ENCODE data around the gene DEFB129. TPM values are rescaled to one million over a fixed set of nuclear protein-coding genes. Genes with fewer than 3 reads are reported as not detected.
"Not testable (repeated sequence)": the region's sequence is repeated elsewhere in the genome, so short reads cannot be mapped to it uniquely, and the experiment has no call there.

The DEFB129 gene
- total RNA-seq, 1 donor from 2014 or later: not detected

GRCh38 chr20:237929-238328 lies 10.9 kb downstream of the DEFB129 start:
- no peak for ATAC-seq (ENCODE audit: poor library complexity)

DNA sequence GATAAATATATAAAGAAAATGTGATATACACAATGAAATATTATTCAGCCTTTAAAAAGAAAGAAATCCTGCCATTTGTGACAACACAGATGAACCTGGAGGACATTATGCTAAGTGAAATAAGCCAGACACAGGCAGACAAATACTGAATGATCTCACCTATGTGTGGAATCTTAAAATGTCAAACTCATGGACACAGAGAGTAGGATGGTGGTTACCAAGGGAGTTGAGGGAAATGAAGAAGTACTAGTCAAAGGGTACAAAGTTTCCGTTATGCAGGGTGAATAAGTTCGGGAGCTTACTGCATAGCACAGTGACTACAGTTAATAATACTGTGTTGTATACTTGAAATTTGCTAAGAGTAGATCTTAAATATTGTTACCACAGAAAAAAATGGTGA lies 15.8 kb downstream of the DEFB129 start:
- intact Hi-C loops (cut with DNase I): no loop called here
- ATAC-seq (ENCODE audit: poor library complexity): no peak
- no peak for DNase-seq

More at GRCh38 chr20:237929-238328, 10.9 kb downstream of the DEFB129 start:
- no peak for DNase-seq
- intact Hi-C loops (cut with DNase I): no loop called here

DNA sequence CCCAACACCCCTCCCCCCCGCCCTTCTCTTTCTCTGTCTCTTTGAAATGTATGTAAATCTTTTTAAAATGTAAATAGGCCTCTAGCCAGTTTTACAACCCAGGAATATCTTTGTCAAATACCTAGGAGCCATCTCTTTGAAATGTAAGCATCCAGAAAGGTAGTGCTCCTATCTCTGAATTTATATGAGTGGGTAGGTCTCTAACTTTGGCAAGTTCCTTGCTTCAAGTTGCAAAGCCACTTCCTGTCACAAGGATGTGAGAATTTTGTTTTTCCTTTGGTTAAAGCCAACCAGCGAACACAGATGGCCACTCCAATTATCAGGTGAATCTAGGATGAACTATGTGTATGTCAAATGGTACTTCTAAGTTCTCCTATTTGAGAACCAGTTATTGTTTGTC lies 24.3 kb downstream of the DEFB129 start:
- no peak for DNase-seq
- intact Hi-C loops (cut with DNase I): no loop called here
- no peak for ATAC-seq (ENCODE audit: poor library complexity)

DNA sequence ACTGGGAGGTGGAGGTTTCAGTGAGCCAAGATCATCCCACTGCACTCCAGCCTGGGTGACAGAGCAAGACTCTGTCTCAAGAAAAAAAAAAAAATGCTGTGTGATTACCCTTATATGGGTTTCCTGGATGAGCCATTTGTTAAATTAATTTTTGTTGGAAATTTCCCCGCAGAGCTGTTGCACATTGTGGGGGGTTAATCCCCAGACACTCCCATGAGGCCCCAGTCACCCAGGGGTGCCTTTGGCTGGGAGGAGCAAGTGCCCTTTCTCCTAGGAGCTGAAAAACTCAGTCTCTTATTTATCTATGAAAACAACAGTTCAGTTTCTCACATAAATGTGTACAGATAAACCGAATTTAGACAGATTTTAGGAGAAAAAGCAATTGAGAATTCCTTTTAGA lies 25.7 kb downstream of the DEFB129 start:
- DNase-seq (no peak), ATAC-seq (ENCODE audit: poor library complexity) (no peak)
- intact Hi-C loops (cut with DNase I): no loop called here

DNA sequence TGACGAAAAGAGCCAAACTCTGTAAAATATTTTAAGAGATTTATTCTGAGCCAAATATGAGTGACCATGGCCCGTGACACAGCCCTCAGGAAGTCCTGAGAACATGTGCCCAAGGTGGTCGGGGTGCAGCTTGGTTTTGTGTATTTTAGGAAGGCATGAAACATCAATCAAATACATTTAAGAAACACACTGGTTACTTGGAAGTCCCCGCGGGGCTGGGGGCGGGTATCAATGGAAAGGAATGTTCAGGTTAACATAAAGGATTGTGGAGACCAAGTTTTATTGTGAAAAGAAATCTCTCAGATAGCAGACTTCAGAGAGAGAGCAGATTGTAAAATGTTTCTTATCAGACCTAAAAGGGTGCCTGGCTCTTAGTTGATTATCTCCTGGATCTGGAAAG lies 26.4 kb downstream of the DEFB129 start:
- ATAC-seq (ENCODE audit: poor library complexity); DNase-seq; intact Hi-C loops (cut with DNase I): not testable (repeated sequence)

GRCh38 chr20:257419-257818 lies 30.4 kb downstream of the DEFB129 start, which contains the start of gene DEFB132:
DEFB132 (plus strand) TSS chr20:257724; CDS start chr20:257779, 55 bp downstream.
- DNase-seq: no peak
- intact Hi-C loops (cut with DNase I): no loop called here
- peak; percentile 27 for ATAC-seq (ENCODE audit: poor library complexity)

GRCh38 chr20:258269-258858 lies 31.3 kb downstream of the DEFB129 start:
- intact Hi-C loops (cut with DNase I): no loop called here
- DNase-seq: no peak
- no peak for ATAC-seq (ENCODE audit: poor library complexity)

GRCh38 chr20:258963-259362 lies 31.9 kb downstream of the DEFB129 start:
- DNase-seq (no peak), ATAC-seq (ENCODE audit: poor library complexity) (no peak)
- intact Hi-C loops (cut with DNase I): no loop called here

DNA sequence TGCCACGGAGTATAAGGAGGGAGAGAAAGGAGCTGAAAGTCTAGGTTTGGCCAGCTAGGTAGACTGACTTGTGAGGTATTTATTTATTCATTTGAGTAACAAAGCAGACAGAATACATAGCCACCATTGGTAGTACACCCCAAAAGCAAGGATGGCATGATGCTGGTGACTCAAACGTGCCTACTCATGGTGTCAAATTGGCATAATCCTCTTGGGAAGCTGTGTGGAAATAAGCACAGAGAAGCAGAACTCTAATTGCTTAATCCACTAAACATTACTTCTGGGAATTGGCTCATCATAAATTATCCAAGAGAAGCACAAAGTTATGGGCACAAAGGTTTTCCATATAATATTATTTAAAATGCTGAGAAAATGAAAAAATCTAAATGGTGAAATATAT lies 32.9 kb downstream of the DEFB129 start:
- DNase-seq (no peak), ATAC-seq (ENCODE audit: poor library complexity) (no peak)
- intact Hi-C loops (cut with DNase I): no loop called here

- ATAC-seq (ENCODE audit: poor library complexity): no peak
- intact Hi-C loops (cut with DNase I): no loop called here
Observed at GRCh38 chr20:263701-264100, 36.6 kb downstream of the DEFB129 start.

GRCh38 chr20:266596-267562 lies 39.8 kb downstream of the DEFB129 start:
- peak; percentile 96 for ATAC-seq (ENCODE audit: poor library complexity)
- DNase-seq: peak; percentile 92
- intact Hi-C loops (cut with DNase I): no loop called here

More at GRCh38 chr20:263701-264100, 36.6 kb downstream of the DEFB129 start:
- no peak for DNase-seq

- intact Hi-C loops (cut with DNase I): loop anchor here (10.0 kb wide), 1 partner anchor 54 kb away; the partner anchor contains the start of gene SOX12
- no peak for DNase-seq
- no peak for ATAC-seq (ENCODE audit: poor library complexity)
Observed at GRCh38 chr20:270517-270916, 43.5 kb downstream of the DEFB129 start.

DNA sequence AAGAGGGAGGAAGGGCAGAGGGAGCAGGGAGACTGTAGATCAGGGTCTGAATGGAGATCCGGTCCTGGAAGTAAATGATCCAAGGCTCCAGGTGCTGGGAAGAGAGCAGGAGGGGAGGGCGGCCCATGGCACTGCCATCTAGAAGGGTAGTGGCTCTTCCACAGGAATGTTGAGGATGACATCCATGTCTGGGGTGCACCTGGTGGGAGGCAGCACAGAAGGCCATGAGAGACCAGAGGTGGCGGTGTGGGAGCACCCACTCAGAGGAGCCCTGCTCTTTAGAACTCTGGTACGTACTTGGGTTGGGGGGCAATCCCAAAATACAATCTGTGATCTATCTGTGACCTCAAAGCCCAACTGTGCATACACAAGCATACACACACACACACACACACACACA lies 44.0 kb downstream of the DEFB129 start:
- ATAC-seq (ENCODE audit: poor library complexity) (no peak), DNase-seq (no peak)
- intact Hi-C loops (cut with DNase I): loop anchor here (10.0 kb wide), 1 partner anchor 54 kb away; the partner anchor contains the start of gene SOX12

DNA sequence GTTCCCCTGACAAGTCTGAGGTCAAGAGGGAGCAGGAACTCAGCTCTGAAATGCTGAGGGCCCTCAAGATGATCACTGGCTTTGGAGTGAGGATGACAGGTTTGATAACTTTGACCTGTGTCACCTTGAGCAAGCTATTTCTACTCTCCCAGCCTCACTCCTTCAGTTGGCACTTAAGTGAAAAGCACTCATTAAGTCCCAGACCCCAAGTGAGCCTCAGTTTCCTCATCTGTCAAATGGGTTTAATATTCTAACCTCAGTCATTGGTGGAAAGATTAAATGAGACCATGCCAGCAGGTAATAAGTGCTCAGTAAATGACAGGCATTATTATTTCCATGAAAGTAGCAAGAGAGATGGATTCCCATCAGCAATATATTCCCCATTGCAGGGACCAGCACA lies 44.5 kb downstream of the DEFB129 start:
- DNase-seq: no peak
- no peak for ATAC-seq (ENCODE audit: poor library complexity)
- intact Hi-C loops (cut with DNase I): loop anchor here (10.0 kb wide), 1 partner anchor 53 kb away; the partner anchor contains the start of gene SOX12

GRCh38 chr20:272718-273117 lies 45.7 kb downstream of the DEFB129 start:
- DNase-seq: no peak
- intact Hi-C loops (cut with DNase I): loop anchor here (10.0 kb wide), 1 partner anchor 52 kb away; the partner anchor contains the start of gene SOX12
- no peak for ATAC-seq (ENCODE audit: poor library complexity)

DNA sequence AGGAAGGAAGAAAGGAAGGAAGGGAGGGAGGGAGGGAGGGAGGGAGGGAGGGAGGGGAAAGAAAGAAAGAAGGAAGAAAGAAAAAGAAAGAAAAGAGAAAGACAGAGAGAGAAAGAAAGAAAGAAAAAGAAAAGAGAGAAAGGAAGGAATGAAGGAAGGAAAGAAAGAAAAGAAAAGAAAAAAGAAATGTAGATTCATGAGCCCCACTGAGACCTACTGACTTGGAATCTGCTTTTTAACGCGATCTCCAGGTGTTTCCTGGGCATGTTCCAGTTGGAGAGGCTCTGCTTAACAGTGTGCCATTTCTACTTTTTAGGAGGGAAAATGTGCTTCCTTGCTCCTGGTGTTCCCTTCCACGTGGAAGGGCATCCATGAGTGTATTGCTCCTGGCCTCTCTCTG lies 46.8 kb downstream of the DEFB129 start:
- intact Hi-C loops (cut with DNase I): loop anchor here (10.0 kb wide), 1 partner anchor 51 kb away; the partner anchor contains the start of gene SOX12
- DNase-seq: no peak

DNA sequence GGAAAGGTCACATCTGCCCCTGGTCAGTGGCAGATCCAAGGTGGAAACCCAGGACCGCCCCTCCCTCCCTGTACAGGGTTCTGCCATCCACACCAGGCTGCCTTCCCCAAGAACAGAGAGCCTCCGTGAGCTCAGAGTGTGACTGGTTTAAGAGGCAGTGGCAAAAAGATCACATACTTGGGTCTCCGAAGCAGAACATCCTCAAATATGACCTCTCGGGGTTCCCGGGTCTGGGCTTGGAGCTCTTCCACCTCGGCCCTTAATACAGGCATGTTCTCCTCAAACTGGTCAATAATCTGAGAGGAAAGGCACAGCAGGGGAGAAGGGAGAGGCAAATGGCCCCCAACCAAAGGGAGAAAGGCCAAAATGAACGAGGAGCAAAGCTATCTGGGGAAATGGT lies 48.7 kb downstream of the DEFB129 start:
- intact Hi-C loops (cut with DNase I): loop anchor here (10.0 kb wide), 1 partner anchor 49 kb away; the partner anchor contains the start of gene SOX12
- ATAC-seq (ENCODE audit: poor library complexity) (no peak), DNase-seq (no peak)

More for the DNA sequence above, 46.8 kb downstream of the DEFB129 start:
- ATAC-seq (ENCODE audit: poor library complexity): no peak

DNA sequence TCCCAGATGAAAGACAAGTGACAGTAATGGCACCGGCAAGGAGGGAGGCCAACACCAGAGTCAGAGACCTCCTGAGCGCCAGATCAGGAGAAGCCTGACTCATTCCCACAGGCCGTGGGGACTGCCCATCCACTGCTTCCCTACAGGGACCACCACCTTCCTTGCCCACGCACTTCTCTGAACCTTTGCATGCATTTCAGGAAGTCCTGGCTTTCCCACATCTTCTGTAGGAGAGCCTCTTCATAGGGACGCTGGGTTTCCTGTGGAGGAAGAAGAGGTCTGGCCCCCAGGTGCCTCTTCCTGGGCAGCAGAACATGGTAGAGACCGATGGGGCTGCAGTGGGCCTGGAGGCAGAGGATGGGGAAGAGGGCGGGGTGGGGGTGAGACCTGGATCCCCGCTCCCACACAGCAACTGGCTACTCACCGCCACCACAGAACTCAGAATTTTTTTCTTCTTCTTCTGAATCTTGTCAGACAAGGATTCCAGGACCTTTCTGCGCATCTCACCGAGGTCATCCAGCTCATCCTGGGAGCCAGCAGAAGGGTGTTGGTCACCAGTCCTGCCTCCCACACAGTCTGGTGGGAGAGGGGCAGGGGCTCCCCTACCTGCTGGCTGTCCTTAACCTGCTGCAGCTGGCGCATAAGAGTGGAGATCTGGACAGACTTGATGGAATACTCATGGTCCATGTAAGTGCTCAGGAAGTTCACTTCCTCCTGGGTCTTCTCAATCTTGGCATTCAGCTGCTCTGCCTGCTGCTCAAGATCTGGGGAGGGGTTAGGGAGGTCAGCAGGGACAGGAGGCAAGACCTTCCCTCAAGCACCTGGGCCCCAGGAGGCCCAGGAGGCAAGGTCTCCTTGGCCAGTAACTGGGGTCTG lies 49.8 kb downstream of the DEFB129 start:
- ATAC-seq (ENCODE audit: poor library complexity): no peak
- DNase-seq: no peak
- intact Hi-C loops (cut with DNase I): loop anchor here (10.0 kb wide), 1 partner anchor 48 kb away; the partner anchor contains the start of gene SOX12

DNA sequence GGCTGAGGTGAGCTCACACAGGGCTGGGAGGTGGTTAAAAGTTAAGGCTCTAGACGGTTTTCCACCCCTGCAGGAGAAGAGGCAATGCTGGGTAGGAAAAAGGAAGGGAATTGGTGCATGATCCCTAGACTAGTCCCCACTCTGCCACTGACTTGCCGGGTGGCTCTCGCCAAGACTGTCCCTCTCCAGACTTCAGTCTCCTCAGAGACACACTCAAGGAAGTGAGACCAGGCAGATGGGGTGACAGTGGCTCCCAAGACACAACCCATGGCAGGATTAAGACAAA lies 50.4 kb downstream of the DEFB129 start:
- no peak for ATAC-seq (ENCODE audit: poor library complexity)
- DNase-seq: no peak
- intact Hi-C loops (cut with DNase I): loop anchor here (10.0 kb wide), 1 partner anchor 47 kb away; the partner anchor contains the start of gene SOX12
